ENCODE measurements around the gene RAB24. TPM values are rescaled to one million over a fixed set of nuclear protein-coding genes. Genes with fewer than 3 reads are reported as not detected.
A peak's percentile ranks its signal among the peaks of the same experiment; 100 is the strongest.

Gene RAB24
- total and polyA plus RNA-seq, 2 experiments from 2014 or later, result 81.5 to 94.7 TPM

- Histone ChIP-seq H3K27me3 (no peaks in the 10 kb centered on the region), H3K36me3 (peaks cover 15% of the 10 kb centered on the region), H3K4me3 (no peak overlapping the region), H3K27ac (peak overlapping the region; percentile 42), H3K4me1 (ENCODE audit: low read depth) (peaks cover 6% of the 10 kb centered on the region), H3K9me3 (ENCODE audit: low read depth) (no peaks in the 10 kb centered on the region)
- TF ChIP-seq CTCF (IDR thresholded peaks at IDR 0.05; ENCODE audit: low read depth, low read length), result no peak
- DNase-seq (ENCODE audit: low read depth in 1 of 2, low spot score in 1 of 2), result no peak
Measured at GRCh38 chr5:177301503-177302165, 1.9 kb downstream of the RAB24 start.

GRCh38 chr5:177300951-177301350, 2.6 kb downstream of the RAB24 start:
- H3K4me3 ChIP-seq, result no peak overlapping the region
- peak overlapping the region; percentile 50 for H3K27ac ChIP-seq
- peaks cover 6% of the 10 kb centered on the region for H3K4me1 ChIP-seq (ENCODE audit: low read depth)
- no peak for DNase-seq (ENCODE audit: low read depth in 1 of 2, low spot score in 1 of 2)
- TF ChIP-seq CTCF (IDR thresholded peaks at IDR 0.05; ENCODE audit: low read depth, low read length), result no peak
- peaks cover 13% of the 10 kb centered on the region for H3K36me3 ChIP-seq
- no peaks in the 10 kb centered on the region for H3K27me3 ChIP-seq
- no peaks in the 10 kb centered on the region for H3K9me3 ChIP-seq (ENCODE audit: low read depth)

- H3K27me3 ChIP-seq, result no peaks in the 10 kb centered on the region
- H3K36me3 ChIP-seq, result peaks cover 15% of the 10 kb centered on the region
- no peak for TF ChIP-seq CTCF (IDR thresholded peaks at IDR 0.05; ENCODE audit: low read depth, low read length)
- H3K9me3 ChIP-seq (ENCODE audit: low read depth), result no peaks in the 10 kb centered on the region
- no peak overlapping the region for H3K4me3 ChIP-seq
- DNase-seq (ENCODE audit: low read depth in 1 of 2, low spot score in 1 of 2), result peak; percentile 47 to 82
- peak overlapping the region; percentile 50 for H3K27ac ChIP-seq
- H3K4me1 ChIP-seq (ENCODE audit: low read depth), result peaks cover 6% of the 10 kb centered on the region
Measured at GRCh38 chr5:177300236-177300880, 3.2 kb downstream of the RAB24 start.

GRCh38 chr5:177299697-177300096, 3.8 kb downstream of the RAB24 start:
- DNase-seq (ENCODE audit: low read depth in 1 of 2, low spot score in 1 of 2), result no peak
- Histone ChIP-seq H3K36me3 (peaks cover 20% of the 10 kb centered on the region), H3K4me3 (no peak overlapping the region), H3K4me1 (ENCODE audit: low read depth) (peaks cover 4% of the 10 kb centered on the region), H3K27me3 (no peaks in the 10 kb centered on the region), H3K27ac (peak overlapping the region; percentile 50), H3K9me3 (ENCODE audit: low read depth) (no peaks in the 10 kb centered on the region)
- TF ChIP-seq CTCF (IDR thresholded peaks at IDR 0.05; ENCODE audit: low read depth, low read length), result no peak

GRCh38 chr5:177297922-177298321, 5.6 kb downstream of the RAB24 start:
- no peak overlapping the region for H3K27ac ChIP-seq
- no peak for TF ChIP-seq CTCF (IDR thresholded peaks at IDR 0.05; ENCODE audit: low read depth, low read length)
- no peak for DNase-seq (ENCODE audit: low read depth in 1 of 2, low spot score in 1 of 2)
- H3K4me3 ChIP-seq, result no peak overlapping the region
- no peaks in the 10 kb centered on the region for H3K9me3 ChIP-seq (ENCODE audit: low read depth)
- no peaks in the 10 kb centered on the region for H3K4me1 ChIP-seq (ENCODE audit: low read depth)
- H3K36me3 ChIP-seq, result peaks cover 34% of the 10 kb centered on the region
- H3K27me3 ChIP-seq, result no peaks in the 10 kb centered on the region
